GM12873 (cell line): ENCODE measurements around the gene STX2.

ENCODE experiments used
- CTCF ChIP-seq: IDR thresholded peaks from 2 replicates; pipeline ENCODE4 v1.5.1; 2012; ENCODE audit warnings: low read depth, mild to moderate bottlenecking, moderate library complexity, low read length, control low read depth; ENCODE audit not compliant: insufficient read depth; ENCODE audit errors: missing control alignments

The STX2 gene

GRCh38 chr12:130742112-130742511, 96.9 kb downstream of the STX2 start:
- no peak for TF ChIP-seq CTCF
